DMS 273 treated with DMSO at 0.1 percent for 48 hours (cell line): ENCODE data around the gene HEMGN.
A peak's percentile ranks its signal among the peaks of the same experiment; 100 is the strongest.
"Not testable (repeated sequence)": the region's sequence is repeated elsewhere in the genome, so short reads cannot be mapped to it uniquely, and the experiment has no call there.

Experiments
- DNase-seq: peaks from one replicate; lab custom pipeline; 2025; lab: John Stamatoyannopoulos, UW

Gene HEMGN

GRCh38 chr9:97964901-97965300 lies 26.9 kb upstream of the HEMGN start:
- DNase-seq: no peak

GRCh38 chr9:97963232-97963631 lies 25.3 kb upstream of the HEMGN start:
- DNase-seq: no peak

DNA sequence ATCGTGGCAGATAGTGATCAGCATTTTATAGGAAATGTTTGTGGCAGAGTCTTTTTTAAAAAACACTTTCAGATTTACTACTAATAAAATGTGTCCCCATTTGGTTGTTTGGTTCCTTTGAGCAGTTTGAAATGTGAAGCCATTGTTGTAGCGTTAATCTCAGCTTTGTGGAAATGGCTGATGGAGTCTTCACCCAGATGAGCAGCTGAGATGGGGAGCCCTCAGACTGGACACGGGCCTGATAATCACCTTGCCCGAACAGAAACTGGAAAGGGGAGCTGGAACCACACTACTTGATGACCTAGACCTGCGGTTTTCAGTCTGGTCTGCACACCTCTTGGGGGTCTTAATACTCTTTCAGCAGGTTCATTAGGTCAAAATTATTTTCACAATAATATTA lies 24.6 kb upstream of the HEMGN start:
- DNase-seq: no peak

GRCh38 chr9:97962136-97962535 lies 24.2 kb upstream of the HEMGN start:
- DNase-seq: no peak

DNA sequence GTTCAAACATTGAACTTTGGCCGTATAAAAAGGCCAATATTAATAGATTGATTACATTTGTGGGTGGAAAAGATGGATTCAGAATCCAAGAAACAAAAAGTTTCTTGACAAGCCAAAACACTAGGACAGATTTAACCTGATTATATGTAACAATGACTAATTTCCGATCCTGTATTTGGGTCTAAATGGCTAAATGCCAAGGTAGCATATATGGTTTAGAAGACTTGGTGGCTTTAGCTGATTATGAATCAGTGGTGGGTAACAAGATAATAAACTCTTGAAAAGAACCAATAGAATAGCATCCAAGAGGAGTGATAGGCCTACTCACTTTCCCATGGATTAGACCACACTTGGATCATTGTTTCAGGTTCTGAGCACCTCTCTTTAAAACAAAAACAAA lies 23.4 kb upstream of the HEMGN start:
- no peak for DNase-seq

DNA sequence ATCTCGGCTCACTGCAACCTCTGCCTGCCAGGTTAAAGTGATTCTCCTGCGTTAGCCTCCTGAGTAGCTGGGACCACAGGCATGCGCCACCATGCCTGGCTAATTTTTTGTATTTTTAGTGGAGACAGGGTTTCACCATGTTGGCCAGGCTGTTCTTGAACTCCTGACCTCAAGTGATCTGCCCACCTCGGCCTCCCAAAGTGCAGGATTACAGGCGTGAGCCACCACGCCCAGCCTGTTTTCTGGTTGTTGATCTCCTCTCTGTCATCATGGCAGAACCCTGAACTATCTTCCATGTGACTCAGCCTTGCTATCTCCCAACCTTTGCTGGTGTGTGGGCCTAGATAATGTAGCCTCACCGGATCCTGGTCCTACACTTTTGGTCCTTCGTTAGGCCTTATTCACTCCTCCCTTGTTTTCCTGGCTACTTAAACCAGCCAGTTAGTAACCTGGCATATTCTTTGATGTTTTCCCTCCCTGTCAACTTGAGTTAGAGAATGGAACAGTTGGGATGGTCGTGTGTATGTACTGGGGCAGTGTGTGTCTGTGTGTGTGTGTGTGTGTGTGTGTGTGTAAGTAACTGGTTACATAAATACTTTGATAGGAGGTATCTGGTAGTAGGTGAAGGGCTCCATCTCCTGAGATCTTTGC lies 22.8 kb upstream of the HEMGN start:
- DNase-seq: not testable (repeated sequence)

DNA sequence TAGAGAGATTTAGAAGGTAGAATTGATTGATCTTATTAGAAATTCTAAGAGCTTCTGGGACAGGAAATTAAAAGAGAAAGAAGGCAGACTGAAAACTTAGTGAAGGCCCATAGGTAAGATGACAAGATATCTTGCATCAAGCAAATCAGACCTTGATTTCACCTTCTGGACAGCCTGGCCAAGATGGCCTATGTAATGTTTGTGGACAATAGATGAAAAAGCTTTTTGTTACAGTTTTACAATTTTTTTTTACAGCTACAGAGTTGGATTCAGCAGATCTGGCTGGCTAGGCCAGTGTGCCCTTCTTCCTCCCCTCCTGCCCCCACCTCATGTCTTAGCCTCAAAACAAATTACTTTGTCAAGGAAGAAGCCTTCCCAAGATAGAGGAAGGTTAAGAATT lies 21.6 kb upstream of the HEMGN start:
- no peak for DNase-seq

GRCh38 chr9:97958812-97959511 lies 21.0 kb upstream of the HEMGN start:
- no peak for DNase-seq

DNA sequence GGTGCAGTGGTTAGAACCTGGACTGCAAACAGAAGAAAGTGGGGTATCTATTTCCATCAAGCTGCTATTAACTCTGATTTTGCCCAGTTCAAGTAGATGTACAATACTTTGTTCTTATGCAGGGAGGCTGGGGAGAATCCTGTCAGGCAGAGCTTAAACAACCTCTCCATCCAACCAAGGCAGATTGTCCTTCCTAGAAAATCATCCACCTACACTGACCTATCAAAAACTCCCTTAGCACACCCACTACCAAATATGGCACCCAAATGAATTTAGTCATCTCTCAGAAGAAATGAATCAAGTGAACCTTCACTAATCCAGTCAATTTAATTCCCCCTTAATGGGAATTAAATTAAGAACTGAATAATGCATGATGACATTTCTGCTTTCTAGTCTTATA lies 18.4 kb upstream of the HEMGN start:
- no peak for DNase-seq

DNA sequence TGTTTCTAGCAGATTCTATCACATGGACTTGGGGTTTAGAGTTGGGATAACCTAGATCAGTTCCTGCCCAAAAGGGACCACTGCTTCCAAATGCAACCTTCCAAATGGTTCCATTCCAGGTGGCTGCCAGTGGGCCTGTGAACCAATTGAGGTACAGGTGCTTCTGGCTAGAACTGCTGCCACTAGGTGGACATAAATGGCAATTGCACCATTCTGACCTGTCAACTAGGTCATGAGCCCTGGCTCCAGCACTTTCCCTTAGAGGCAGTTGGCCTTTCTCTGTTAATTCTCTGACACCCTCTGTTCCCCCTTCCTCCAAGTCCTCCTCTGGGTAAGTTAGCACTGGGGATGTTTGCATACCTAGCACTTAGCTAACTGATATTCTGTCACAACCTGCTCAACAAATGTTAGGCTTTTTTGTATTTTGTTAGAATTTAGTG lies 16.6 kb upstream of the HEMGN start:
- peak; percentile 33 for DNase-seq

DNA sequence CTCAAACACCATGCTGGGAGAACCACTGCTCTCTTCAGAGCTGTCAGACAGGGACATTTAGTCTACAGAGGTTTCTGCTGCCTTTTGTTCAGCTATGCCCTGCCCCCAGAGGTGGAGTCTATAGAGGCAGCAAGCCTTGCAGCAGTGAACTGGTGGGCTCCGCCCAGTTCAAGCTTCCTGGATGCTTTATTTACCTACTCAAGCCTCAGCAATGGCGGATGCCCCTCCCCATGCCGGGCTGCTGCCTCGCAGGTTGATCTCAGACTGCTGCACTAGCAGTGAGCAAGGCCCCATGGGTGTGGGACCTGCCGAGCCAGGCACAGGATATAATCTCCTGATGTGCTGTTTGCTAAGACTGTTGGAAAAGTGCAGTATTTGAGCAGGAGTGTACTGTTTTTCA lies 12.9 kb upstream of the HEMGN start:
- DNase-seq: not testable (repeated sequence)

DNA sequence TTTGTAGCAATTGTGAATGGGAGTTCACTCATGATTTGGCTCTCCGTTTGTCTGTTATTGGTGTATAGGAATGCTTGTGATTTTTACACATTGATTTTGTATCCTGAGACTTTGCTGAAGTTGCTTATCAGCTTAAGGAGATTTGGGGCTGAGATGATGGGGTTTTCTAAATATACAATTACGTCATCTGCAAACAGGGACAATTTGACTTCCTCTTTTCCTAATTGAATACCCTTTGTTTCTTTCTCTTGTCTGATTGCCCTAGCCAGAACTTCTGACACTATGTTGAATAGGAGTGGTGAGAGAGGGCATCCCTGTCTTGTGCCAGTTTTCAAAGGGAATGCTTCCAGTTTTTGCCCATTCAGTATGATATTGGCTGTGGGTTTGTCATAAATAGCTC lies 9.1 kb upstream of the HEMGN start:
- DNase-seq: not testable (repeated sequence)

- not testable (repeated sequence) for DNase-seq
These were observed 7.5 kb upstream of the HEMGN start for GRCh38 chr9:97945470-97945869.

GRCh38 chr9:97944612-97945011 lies 6.6 kb upstream of the HEMGN start:
- no peak for DNase-seq

GRCh38 chr9:97943308-97943855 lies 5.4 kb upstream of the HEMGN start:
- no peak for DNase-seq

DNA sequence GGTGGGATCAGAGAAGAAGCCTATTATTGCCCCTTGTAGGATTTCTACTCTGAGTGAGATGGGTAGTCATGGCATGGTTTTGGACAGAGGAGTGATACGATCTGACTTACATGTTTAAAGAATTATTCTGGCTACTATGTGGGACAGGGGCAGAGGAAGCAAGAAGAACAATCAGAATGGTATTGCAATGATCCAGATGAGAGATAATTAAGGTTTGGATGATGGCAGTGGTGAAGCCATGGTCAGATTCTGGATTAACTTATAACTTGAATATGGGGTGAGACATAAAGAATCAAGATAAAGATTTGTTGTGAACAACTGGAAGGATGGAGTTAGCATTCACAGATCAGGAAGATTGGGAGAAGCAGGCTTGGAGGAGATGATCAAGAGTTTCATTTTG lies 3.4 kb upstream of the HEMGN start:
- DNase-seq: no peak

GRCh38 chr9:97940741-97941140 lies 2.8 kb upstream of the HEMGN start:
- DNase-seq: no peak

GRCh38 chr9:97940233-97940632 lies 2.3 kb upstream of the HEMGN start:
- no peak for DNase-seq

DNA sequence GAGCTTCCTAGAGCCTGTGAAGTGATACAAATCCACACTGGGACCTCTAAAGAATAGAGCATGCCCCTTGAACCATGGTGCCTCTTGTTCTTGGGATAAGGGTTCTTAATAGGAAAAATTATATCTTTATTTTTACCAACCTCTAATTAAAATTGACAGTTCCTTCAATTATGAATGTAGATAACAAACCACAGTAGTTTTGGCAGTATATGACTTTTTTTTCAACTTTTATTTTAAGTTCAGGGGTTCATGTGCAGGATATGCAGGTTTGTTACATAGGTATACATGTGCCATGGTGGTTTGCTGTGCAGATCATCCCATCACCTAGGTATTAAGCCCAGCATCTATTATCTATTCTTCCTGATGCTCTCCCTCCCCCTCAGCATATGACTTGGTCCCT lies 974 bp downstream of the HEMGN start:
- no peak for DNase-seq

GRCh38 chr9:97935276-97935675 lies 2.7 kb downstream of the HEMGN start:
- DNase-seq: no peak

DNA sequence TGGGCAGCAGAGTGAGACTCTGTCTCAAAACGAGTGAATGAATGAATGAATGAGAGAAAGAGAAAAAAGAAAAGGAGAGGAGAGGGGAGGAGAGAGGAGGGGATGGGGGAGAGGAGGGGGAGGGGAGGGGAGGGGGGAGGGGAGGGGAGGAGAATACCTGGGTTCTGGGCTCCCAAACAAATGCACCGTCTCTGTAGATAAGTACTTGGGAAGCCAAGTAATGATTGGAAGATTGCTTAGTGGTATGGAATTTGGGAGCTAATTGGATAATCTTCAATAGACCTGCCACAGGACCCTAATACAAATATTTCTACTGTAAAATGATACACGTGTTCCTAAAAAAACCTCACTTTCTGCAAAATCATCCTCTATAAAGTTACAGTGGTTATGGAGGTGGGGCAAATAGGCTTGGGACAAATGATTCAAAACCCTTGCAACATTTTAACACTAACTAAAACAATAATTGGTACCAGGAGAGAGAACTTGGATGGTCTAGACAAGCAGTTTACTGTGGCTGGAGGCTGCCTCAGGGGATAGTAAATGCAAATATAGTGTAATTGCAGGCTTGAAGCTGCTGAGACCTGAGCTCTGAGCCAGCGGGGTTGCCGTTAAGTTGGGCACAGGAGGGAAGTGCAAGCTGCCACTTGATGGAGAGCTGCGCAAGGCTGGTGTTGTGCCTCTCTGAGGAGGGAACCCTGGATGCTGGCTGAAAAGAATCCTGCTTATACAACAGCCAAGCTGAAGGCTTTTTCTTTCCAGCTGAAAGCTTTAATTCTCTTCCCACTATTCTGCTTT lies 3.5 kb downstream of the HEMGN start:
- peak; percentile 47 for DNase-seq

DNA sequence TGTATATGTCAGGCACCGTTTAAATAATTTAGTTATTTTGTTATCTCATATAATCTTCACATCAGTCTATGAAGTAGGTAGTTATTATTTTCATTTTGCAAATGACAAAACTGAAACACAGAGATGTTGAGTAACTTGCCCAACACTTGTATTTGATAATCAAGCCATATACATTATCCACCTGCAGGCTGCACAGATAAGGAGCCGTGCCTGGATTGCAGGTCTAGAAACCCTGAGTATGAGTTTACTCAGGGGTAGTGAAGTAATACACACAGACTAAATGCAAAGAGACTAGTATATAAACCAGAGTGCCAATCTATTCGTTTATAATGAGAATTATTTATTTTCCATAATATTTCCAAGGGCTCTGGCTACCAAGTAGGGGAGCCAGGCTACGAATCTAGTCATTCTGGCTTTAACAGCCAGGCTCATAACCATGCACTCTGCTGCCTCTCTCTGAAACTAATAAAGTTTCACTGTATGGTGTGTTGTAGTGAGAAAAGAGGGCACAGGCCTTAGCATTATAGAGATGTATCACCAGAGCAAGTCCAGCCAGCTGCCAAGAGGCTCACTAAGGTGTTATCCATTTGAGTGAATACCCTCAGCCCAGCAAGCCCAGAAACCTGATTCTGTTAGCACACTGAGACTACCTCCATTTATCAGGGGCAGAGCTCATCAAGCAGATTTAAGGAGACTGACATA lies 4.5 kb downstream of the HEMGN start:
- DNase-seq: no peak
